Measurements from ENCODE around the gene MIA2. TPM values are rescaled to one million over a fixed set of nuclear protein-coding genes. Genes with fewer than 3 reads are reported as not detected.

Gene MIA2
- total RNA-seq, 1 experiment from 2014 or later: 65.7 TPM

DNA sequence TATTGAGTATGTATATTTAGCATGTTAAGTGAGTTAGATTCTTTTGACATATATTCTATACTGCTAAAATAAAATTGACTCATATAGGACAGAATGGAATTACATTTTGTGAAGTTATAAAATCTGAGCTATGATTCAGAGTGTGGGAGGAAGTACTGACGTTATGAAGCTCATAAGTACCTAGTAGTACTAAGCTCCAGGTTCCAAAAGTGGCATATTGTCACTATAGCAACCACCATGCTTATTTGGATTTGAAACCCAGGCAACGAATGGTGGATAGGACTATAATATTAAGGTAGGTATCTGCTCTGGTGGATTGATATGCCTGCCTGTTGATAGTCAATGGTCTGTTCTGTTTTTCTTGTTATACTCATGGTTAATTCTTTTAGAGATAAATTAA, 200.7 kb downstream of the MIA2 start:
- H3K9me2 ChIP-seq (replicated peaks; ENCODE audit: insufficient read depth, low read length): no peaks in the 10 kb centered on the region
- peak overlapping the region; percentile 87 for H3K4me2 ChIP-seq (ENCODE audit: low read depth, low read length, poor library complexity, severe bottlenecking)
- no peak overlapping the region for H3K27ac ChIP-seq (ENCODE audit: low read length)
- peaks cover 27% of the 10 kb centered on the region for H3K4me1 ChIP-seq (ENCODE audit: low read length)
- no peak overlapping the region for H2AFZ ChIP-seq (ENCODE audit: low read length)
- no peaks in the 10 kb centered on the region for H3K36me3 ChIP-seq (ENCODE audit: insufficient read depth, low read length)
- no peaks in the 10 kb centered on the region for H3K9me3 ChIP-seq (ENCODE audit: low read length)
- no peaks in the 10 kb centered on the region for H3K27me3 ChIP-seq (ENCODE audit: low read length)
- DNase-seq: peak; percentile 71
- H3K79me2 ChIP-seq (ENCODE audit: low read length): peaks cover 23% of the 10 kb centered on the region
- no peaks in the 10 kb centered on the region; the same call in 1 of the 2 replicates for H4K20me1 ChIP-seq (ENCODE audit: insufficient read depth, low read depth, low read length)
- peak overlapping the region; percentile 70; the same call in 1 of the 2 replicates for H3K4me3 ChIP-seq (ENCODE audit: low read length)
- no peak overlapping the region for H3K9ac ChIP-seq (ENCODE audit: low read length)

DNA sequence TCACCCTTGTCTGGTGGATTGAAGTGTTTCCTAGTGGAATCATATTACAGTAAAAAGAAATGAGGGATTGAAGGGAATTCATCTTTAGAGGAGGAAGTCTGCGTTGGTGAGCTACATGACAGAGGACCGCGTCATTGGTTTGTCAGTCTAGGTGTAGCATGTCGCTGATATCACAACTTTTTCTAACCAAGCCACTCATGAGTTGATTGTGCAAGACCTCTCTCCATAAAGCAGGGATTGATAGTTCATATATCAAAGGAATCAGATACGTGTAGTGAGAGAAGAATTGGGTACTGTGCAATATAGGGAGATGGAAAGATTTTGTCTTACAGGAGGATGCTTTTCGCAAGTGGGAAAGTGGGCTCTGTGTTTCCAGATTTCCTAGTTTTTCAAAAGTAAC, 201.5 kb downstream of the MIA2 start:
- Histone ChIP-seq H3K79me2 (ENCODE audit: low read length) (peaks cover 15% of the 10 kb centered on the region), H3K9me3 (ENCODE audit: low read length) (no peaks in the 10 kb centered on the region), H3K9ac (ENCODE audit: low read length) (no peak overlapping the region), H3K9me2 (replicated peaks; ENCODE audit: insufficient read depth, low read length) (no peaks in the 10 kb centered on the region), H3K27me3 (ENCODE audit: low read length) (no peaks in the 10 kb centered on the region), H4K20me1 (ENCODE audit: insufficient read depth, low read depth, low read length) (no peaks in the 10 kb centered on the region; the same call in 1 of the 2 replicates), H3K27ac (ENCODE audit: low read length) (no peak overlapping the region), H2AFZ (ENCODE audit: low read length) (no peak overlapping the region), H3K36me3 (ENCODE audit: insufficient read depth, low read length) (no peaks in the 10 kb centered on the region), H3K4me3 (ENCODE audit: low read length) (no peak overlapping the region), H3K4me2 (ENCODE audit: low read depth, low read length, poor library complexity, severe bottlenecking) (no peak overlapping the region), H3K4me1 (ENCODE audit: low read length) (peaks cover 18% of the 10 kb centered on the region)
- DNase-seq: no peak

Other genes starting within 250 kb of the MIA2 start
- gene SEC23A, start 130.7 kb upstream of the MIA2 start, total RNA-seq (2014; rRNA removed; shearing (Covaris generic); ENCODE audit: low replicate concordance): 44.7 and 67.6 TPM in 2 replicates
- 73.2 and 92.3 TPM in 2 replicates for gene GEMIN2, start 119.6 kb upstream of the MIA2 start, total RNA-seq (2014; rRNA removed; shearing (Covaris generic); ENCODE audit: low replicate concordance)
- 30.4 and 52.5 TPM in 2 replicates for gene TRAPPC6B, start 63.6 kb upstream of the MIA2 start, total RNA-seq (2014; rRNA removed; shearing (Covaris generic); ENCODE audit: low replicate concordance)
- 56.1 and 96.8 TPM in 2 replicates for gene PNN, start 58.7 kb upstream of the MIA2 start, total RNA-seq (2014; rRNA removed; shearing (Covaris generic); ENCODE audit: low replicate concordance)
- 35.3 and 63.7 TPM in 2 replicates for gene FBXO33, start 198.5 kb downstream of the MIA2 start, total RNA-seq (2014; rRNA removed; shearing (Covaris generic); ENCODE audit: low replicate concordance)

Measured in Karpas-422 (cell line).